Ishikawa (cell line): ENCODE results near the gene PTCH2.

ENCODE experiments used
- CEBPB ChIP-seq: IDR thresholded peaks from 2 replicates; pipeline ENCODE4 v1.6.1; 2012
- CREB1 ChIP-seq: IDR thresholded peaks from 2 replicates; pipeline ENCODE4 v1.6.1; 2012; ENCODE audit warnings: low read depth
- EGR1 ChIP-seq: IDR thresholded peaks from 2 replicates; pipeline ENCODE4 v1.6.1; 2012
- EP300 ChIP-seq: IDR thresholded peaks from 2 replicates; pipeline ENCODE4 v1.6.1; 2012; ENCODE audit warnings: borderline replicate concordance
- FOXM1 ChIP-seq: IDR thresholded peaks from 2 replicates; pipeline ENCODE4 v1.6.1; 2012; ENCODE audit warnings: low read depth, borderline replicate concordance
- MAX ChIP-seq: IDR thresholded peaks from 2 replicates; pipeline ENCODE4 v1.6.1; 2012
- NFIC ChIP-seq: IDR thresholded peaks from 2 replicates; pipeline ENCODE4 v1.6.1; 2012
- RAD21 ChIP-seq: IDR thresholded peaks from 2 replicates; pipeline ENCODE4 v1.6.1; 2012; ENCODE audit warnings: low read depth
- REST ChIP-seq: IDR thresholded peaks from 2 replicates; pipeline ENCODE4 v1.6.1; 2012; ENCODE audit warnings: low read depth, mild to moderate bottlenecking
- TAF1 ChIP-seq: IDR thresholded peaks from 2 replicates; pipeline ENCODE4 v1.6.1; 2012; ENCODE audit warnings: low read depth, mild to moderate bottlenecking
- TCF12 ChIP-seq: IDR thresholded peaks from 2 replicates; pipeline ENCODE4 v1.6.1; 2012; ENCODE audit warnings: low read depth
- TEAD4 ChIP-seq: IDR thresholded peaks from 2 replicates; pipeline ENCODE4 v1.6.1; 2012
- USF1 ChIP-seq: IDR thresholded peaks from 2 replicates; pipeline ENCODE4 v1.6.1; 2012
- YY1 ChIP-seq: IDR thresholded peaks from 2 replicates; pipeline ENCODE4 v1.6.1; 2012; ENCODE audit warnings: low read depth
- ZBTB7A ChIP-seq: IDR thresholded peaks from 2 replicates; pipeline ENCODE4 v1.6.1; 2012; ENCODE audit warnings: low read depth

Gene PTCH2

GRCh38 chr1:44784094-44785028, 58.7 kb downstream of the PTCH2 start:
- TF ChIP-seq REST: no peak
- no peak for TF ChIP-seq ZBTB7A
- TF ChIP-seq EP300: no peak
- TF ChIP-seq CREB1: no peak
- no peak for TF ChIP-seq TEAD4
- no peak for TF ChIP-seq USF1
- TF ChIP-seq TAF1: no peak
- TF ChIP-seq YY1: no peak
- TF ChIP-seq TCF12: no peak
- no peak for TF ChIP-seq CEBPB
- TF ChIP-seq FOXM1: no peak
- no peak for TF ChIP-seq RAD21
- no peak for TF ChIP-seq MAX
- TF ChIP-seq EGR1: no peak

- no peak for TF ChIP-seq TCF12
- no peak for TF ChIP-seq TEAD4
- no peak for TF ChIP-seq EGR1
- TF ChIP-seq TAF1: no peak
- TF ChIP-seq RAD21: no peak
- no peak for TF ChIP-seq FOXM1
- TF ChIP-seq NFIC: no peak
- TF ChIP-seq REST: no peak
- no peak for TF ChIP-seq MAX
- no peak for TF ChIP-seq EP300
- TF ChIP-seq YY1: no peak
Observed at GRCh38 chr1:44783697-44784093, 59.4 kb downstream of the PTCH2 start.

- TF ChIP-seq REST: no peak
- TF ChIP-seq EGR1: no peak
- TF ChIP-seq ZBTB7A: no peak
- TF ChIP-seq NFIC: no peak
- TF ChIP-seq CEBPB: no peak
- TF ChIP-seq TEAD4: no peak
- TF ChIP-seq YY1: no peak
- TF ChIP-seq EP300: no peak
- no peak for TF ChIP-seq FOXM1
- no peak for TF ChIP-seq RAD21
- TF ChIP-seq CREB1: no peak
- no peak for TF ChIP-seq USF1
- TF ChIP-seq TCF12: no peak
- no peak for TF ChIP-seq TAF1
- no peak for TF ChIP-seq MAX
Observed at GRCh38 chr1:44780583-44781121, 62.4 kb downstream of the PTCH2 start.
